ENCODE results near the gene TNRC6C.

GRCh38 chr17:78132767-78133178 lies 174.3 kb downstream of the TNRC6C start:
- no peak for TF ChIP-seq POLR2A (IDR thresholded peaks at IDR 0.05)
- no peak for TF ChIP-seq CTCF (IDR thresholded peaks at IDR 0.05 in 4 of 5, conservative IDR thresholded peaks at IDR 0.05 in 1 of 5)
